Hepatic stellate cell (primary cell): Measurements from ENCODE around the gene ATXN10.
"Not testable (repeated sequence)": the region's sequence is repeated elsewhere in the genome, so short reads cannot be mapped to it uniquely, and the experiment has no call there.

Experiments
- DNase-seq: peaks from one replicate; pipeline ENCODE4 v3.0.0; 2011; ENCODE audit warnings: low spot score

ATXN10 gene

GRCh38 chr22:45642986-45643385, 28.6 kb upstream of the ATXN10 start:
- no peak for DNase-seq

GRCh38 chr22:45644714-45645113, 26.9 kb upstream of the ATXN10 start:
- no peak for DNase-seq

- DNase-seq: no peak
Observed at GRCh38 chr22:45645150-45645525, 26.5 kb upstream of the ATXN10 start.

GRCh38 chr22:45645526-45646414, 25.9 kb upstream of the ATXN10 start:
- DNase-seq: peak; percentile 78

GRCh38 chr22:45647532-45648225, 24.0 kb upstream of the ATXN10 start:
- DNase-seq: no peak

- DNase-seq: no peak
Observed at GRCh38 chr22:45648301-45649117, 23.1 kb upstream of the ATXN10 start.

- DNase-seq: no peak
Observed at GRCh38 chr22:45649809-45650208, 21.8 kb upstream of the ATXN10 start.

- DNase-seq: no peak
Observed at GRCh38 chr22:45650721-45651120, 20.9 kb upstream of the ATXN10 start.

GRCh38 chr22:45651931-45652528, 19.6 kb upstream of the ATXN10 start:
- no peak for DNase-seq

GRCh38 chr22:45656577-45656976, 15.1 kb upstream of the ATXN10 start:
- DNase-seq: no peak

- no peak for DNase-seq
Observed at GRCh38 chr22:45657701-45658100, 13.9 kb upstream of the ATXN10 start.

GRCh38 chr22:45664136-45664646, 7.4 kb upstream of the ATXN10 start:
- no peak for DNase-seq

- no peak for DNase-seq
Observed at GRCh38 chr22:45667486-45667885, 4.1 kb upstream of the ATXN10 start.

GRCh38 chr22:45670363-45670762, 1.3 kb upstream of the ATXN10 start:
- DNase-seq: not testable (repeated sequence)

GRCh38 chr22:45670981-45671782, 452 bp upstream of the ATXN10 start:
- DNase-seq: no peak

GRCh38 chr22:45672564-45673481, 1.2 kb downstream of the ATXN10 start:
- DNase-seq: no peak

GRCh38 chr22:45673482-45674175, 2.0 kb downstream of the ATXN10 start:
- DNase-seq: no peak

GRCh38 chr22:45676024-45676423, 4.4 kb downstream of the ATXN10 start:
- no peak for DNase-seq

GRCh38 chr22:45677063-45677462, 5.4 kb downstream of the ATXN10 start:
- DNase-seq: no peak
